DND-41 (cell line): ENCODE data around the gene METTL9.

Source experiments
- ATAC-seq: fragments of 200-7000 bp; cut with Tn5 transposase; 3 replicates; pipeline ENCODE4 v1.9.1; 2021; ENCODE audit warnings: low read depth; ENCODE audit not compliant: insufficient read depth
- DNase-seq: peaks from one replicate; pipeline ENCODE4 v3.0.0-alpha.2; 2020
- H2AFZ ChIP-seq: 2 replicates; pipeline ENCODE4 v1.6.0; 2012; ENCODE audit warnings: low read depth, low read length
- H3K27ac ChIP-seq: 2 replicates; pipeline ENCODE4 v1.5.1; 2012; ENCODE audit warnings: low read length, inconsistent platforms
- H3K27me3 ChIP-seq: fragments of 200-600 bp; sonication (generic); 2 replicates; pipeline ENCODE4 v1.6.0; 2012; ENCODE audit warnings: low read length, mild to moderate bottlenecking, inconsistent platforms; ENCODE audit not compliant: insufficient read depth, poor library complexity
- H3K36me3 ChIP-seq: 2 replicates; pipeline ENCODE4 v1.5.1; 2012; ENCODE audit warnings: low read length, inconsistent platforms; ENCODE audit not compliant: insufficient read depth
- H3K4me1 ChIP-seq: 2 replicates; pipeline ENCODE4 v1.5.1; 2012; ENCODE audit warnings: mild to moderate bottlenecking, low read length; ENCODE audit not compliant: insufficient read depth
- H3K4me2 ChIP-seq: 2 replicates; pipeline ENCODE4 v1.6.0; 2012; ENCODE audit warnings: mild to moderate bottlenecking, moderate library complexity, low read length, inconsistent platforms; ENCODE audit not compliant: insufficient read depth
- H3K4me3 ChIP-seq, 2 experiments: fragments of 200-600 bp in 1 of 2; shearing (Covaris generic) in 1 of 2; 2 replicates each; pipeline ENCODE4 v1.5.1; 2012 to 2016; ENCODE audit warnings: inconsistent platforms in 2 of 2, low read length in 2 of 2, mild to moderate bottlenecking in 2 of 2, low read depth in 1 of 2, moderate library complexity in 1 of 2
- H3K79me2 ChIP-seq: 2 replicates; pipeline ENCODE4 v1.6.0; 2012; ENCODE audit warnings: low read length, inconsistent platforms; ENCODE audit not compliant: insufficient read depth
- H3K9ac ChIP-seq: 2 replicates; pipeline ENCODE4 v1.6.0; 2012; ENCODE audit warnings: low read depth, mild to moderate bottlenecking, inconsistent platforms, low read length, moderate library complexity
- H3K9me3 ChIP-seq: 2 replicates; pipeline ENCODE4 v1.5.1; 2012; ENCODE audit warnings: low read length, moderate library complexity, mild to moderate bottlenecking, inconsistent platforms; ENCODE audit not compliant: insufficient read depth, severe bottlenecking
- H4K20me1 ChIP-seq: 2 replicates; pipeline ENCODE4 v1.6.0; 2012; ENCODE audit warnings: low read length; ENCODE audit not compliant: insufficient read depth
- EZH2 ChIP-seq: IDR thresholded peaks from 3 replicates; pipeline ENCODE4 v1.6.1; 2012; ENCODE audit warnings: borderline replicate concordance, low read depth, mild to moderate bottlenecking, moderate library complexity, low read length, inconsistent platforms; ENCODE audit not compliant: severe bottlenecking
- TF ChIP-seq, protein P1 (sequence below): IDR thresholded peaks from 2 replicates; pipeline ENCODE4 v1.5.1; 2012; ENCODE audit warnings: borderline replicate concordance, low read length, moderate library complexity, mild to moderate bottlenecking; ENCODE audit not compliant: poor library complexity, severe bottlenecking; ENCODE audit errors: extremely low read depth

Gene METTL9

DNA sequence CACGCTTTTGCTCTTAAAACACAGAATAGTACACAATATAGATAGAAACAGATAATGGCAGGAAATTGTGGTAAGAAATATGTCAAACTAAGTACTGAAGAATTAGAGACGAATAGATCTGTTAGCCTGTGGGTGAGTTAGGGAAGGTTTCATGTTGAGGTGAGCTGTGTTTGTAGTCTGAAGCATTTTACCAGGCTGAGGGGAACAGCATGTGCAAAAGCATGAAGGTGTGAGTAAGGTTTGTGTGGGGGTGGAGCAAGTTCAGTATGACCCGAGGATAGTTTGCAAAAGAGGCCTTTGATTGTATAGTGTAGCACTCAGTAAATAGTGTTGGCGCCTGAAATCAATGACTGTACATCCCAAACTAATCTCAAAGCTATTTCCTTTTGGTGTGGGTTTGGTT, 39.2 kb downstream of the METTL9 start:
- H3K27ac ChIP-seq, result no peak overlapping the region
- H3K36me3 ChIP-seq, result peaks cover 13% of the 10 kb centered on the region
- no peaks in the 10 kb centered on the region for H3K9me3 ChIP-seq
- no peak overlapping the region for H2AFZ ChIP-seq
- TF ChIP-seq EZH2, result no peak
- TF ChIP-seq, protein P1, sequence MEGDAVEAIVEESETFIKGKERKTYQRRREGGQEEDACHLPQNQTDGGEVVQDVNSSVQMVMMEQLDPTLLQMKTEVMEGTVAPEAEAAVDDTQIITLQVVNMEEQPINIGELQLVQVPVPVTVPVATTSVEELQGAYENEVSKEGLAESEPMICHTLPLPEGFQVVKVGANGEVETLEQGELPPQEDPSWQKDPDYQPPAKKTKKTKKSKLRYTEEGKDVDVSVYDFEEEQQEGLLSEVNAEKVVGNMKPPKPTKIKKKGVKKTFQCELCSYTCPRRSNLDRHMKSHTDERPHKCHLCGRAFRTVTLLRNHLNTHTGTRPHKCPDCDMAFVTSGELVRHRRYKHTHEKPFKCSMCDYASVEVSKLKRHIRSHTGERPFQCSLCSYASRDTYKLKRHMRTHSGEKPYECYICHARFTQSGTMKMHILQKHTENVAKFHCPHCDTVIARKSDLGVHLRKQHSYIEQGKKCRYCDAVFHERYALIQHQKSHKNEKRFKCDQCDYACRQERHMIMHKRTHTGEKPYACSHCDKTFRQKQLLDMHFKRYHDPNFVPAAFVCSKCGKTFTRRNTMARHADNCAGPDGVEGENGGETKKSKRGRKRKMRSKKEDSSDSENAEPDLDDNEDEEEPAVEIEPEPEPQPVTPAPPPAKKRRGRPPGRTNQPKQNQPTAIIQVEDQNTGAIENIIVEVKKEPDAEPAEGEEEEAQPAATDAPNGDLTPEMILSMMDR, result no peak
- no peak overlapping the region for H3K4me3 ChIP-seq
- H3K27me3 ChIP-seq, result no peaks in the 10 kb centered on the region
- no peaks in the 10 kb centered on the region; the same call in 1 of the 2 replicates for H4K20me1 ChIP-seq
- H3K79me2 ChIP-seq, result peaks cover 15% of the 10 kb centered on the region; the same call in 1 of the 2 replicates
- ATAC-seq (0 out of 3 replicates have a peak, but pooled peaks have one; percentile 27), DNase-seq (no peak)
- H3K4me2 ChIP-seq, result no peak overlapping the region
- no peak overlapping the region for H3K9ac ChIP-seq
- H3K4me1 ChIP-seq, result no peaks in the 10 kb centered on the region; the same call in 1 of the 2 replicates

DNA sequence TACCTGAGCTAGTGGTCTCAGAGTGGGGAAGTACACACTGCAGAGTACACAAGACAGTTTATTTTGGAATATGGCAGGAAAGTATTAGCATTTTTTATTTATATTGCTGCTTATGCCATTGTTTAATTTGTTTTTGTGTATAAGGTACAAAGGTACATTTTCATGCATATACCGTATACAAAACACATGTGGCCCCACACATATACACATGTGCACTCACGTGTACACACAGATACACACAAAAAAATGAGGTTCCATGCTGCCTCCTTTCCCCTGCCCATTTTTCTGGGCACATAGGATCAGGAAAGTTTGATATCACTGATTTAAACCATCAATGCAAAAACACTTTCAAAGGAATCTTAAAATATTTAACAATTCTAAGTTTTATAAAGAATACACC, 40.1 kb downstream of the METTL9 start:
- no peak for DNase-seq
- no peak for ATAC-seq
- Histone ChIP-seq H3K27ac (no peak overlapping the region), H2AFZ (no peak overlapping the region), H3K27me3 (no peaks in the 10 kb centered on the region), H3K79me2 (peaks cover 22% of the 10 kb centered on the region), H3K4me2 (no peak overlapping the region), H3K9ac (no peak overlapping the region), H3K4me3 (no peak overlapping the region), H3K36me3 (peaks cover 6% of the 10 kb centered on the region), H3K4me1 (peaks cover 9% of the 10 kb centered on the region), H3K9me3 (no peaks in the 10 kb centered on the region), H4K20me1 (no peaks in the 10 kb centered on the region; the same call in 1 of the 2 replicates)
- TF ChIP-seq, protein P1, result no peak
- no peak for TF ChIP-seq EZH2

DNA sequence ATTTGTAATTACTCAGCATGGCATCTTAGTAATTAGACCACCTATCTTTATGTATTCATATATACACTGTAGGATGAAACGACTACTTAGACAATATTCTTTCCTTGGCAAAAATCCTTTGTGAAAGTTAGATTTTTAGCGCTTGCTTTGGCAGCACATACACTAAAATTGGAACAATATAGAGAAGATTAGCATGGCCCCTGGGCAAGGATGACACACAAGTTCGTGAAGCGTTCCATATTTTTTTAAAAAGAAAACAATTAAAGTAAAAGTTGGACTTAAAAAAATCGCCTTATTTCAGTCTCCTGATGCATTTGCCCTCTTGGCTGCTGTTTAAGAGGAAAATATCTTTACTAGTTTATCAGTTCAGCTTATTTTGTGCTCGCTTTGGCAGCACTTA, 42.5 kb downstream of the METTL9 start:
- TF ChIP-seq EZH2, result no peak
- TF ChIP-seq, protein P1, result no peak
- Histone ChIP-seq H3K9ac (no peak overlapping the region), H3K27me3 (no peaks in the 10 kb centered on the region), H3K4me2 (no peak overlapping the region), H3K79me2 (peaks cover 40% of the 10 kb centered on the region), H3K9me3 (no peaks in the 10 kb centered on the region), H3K27ac (no peak overlapping the region), H3K4me1 (peaks cover 31% of the 10 kb centered on the region), H4K20me1 (no peaks in the 10 kb centered on the region; the same call in 1 of the 2 replicates), H2AFZ (no peak overlapping the region), H3K36me3 (peaks cover 10% of the 10 kb centered on the region), H3K4me3 (no peak overlapping the region)
- ATAC-seq (no peak), DNase-seq (no peak)

DNA sequence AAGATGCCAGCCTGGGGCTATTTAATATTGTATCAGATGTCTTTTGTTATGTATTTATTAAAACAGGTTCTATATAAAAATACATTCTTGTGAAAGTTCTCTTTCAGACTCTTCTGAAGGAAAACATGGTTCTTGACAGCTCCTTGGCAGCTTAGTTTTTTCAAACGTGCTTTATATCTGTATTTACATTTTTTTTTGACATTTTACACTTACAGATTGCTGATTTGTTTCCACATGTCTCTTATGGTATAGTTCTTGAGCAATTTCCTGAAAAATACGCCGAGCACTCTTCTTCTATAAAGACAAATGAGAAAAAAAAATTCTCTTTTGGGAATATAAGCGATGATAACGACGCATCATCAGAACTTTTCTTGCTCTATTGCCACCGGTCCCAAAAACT, 43.5 kb downstream of the METTL9 start:
- H3K27ac ChIP-seq, result no peak overlapping the region
- H3K4me1 ChIP-seq, result peaks cover 40% of the 10 kb centered on the region
- no peaks in the 10 kb centered on the region for H3K27me3 ChIP-seq

More for the DNA sequence above, 43.5 kb downstream of the METTL9 start:
- Histone ChIP-seq H3K36me3 (peaks cover 14% of the 10 kb centered on the region; the same call in 1 of the 2 replicates), H3K9me3 (no peaks in the 10 kb centered on the region), H3K9ac (no peak overlapping the region), H4K20me1 (no peaks in the 10 kb centered on the region; the same call in 1 of the 2 replicates), H2AFZ (no peak overlapping the region), H3K4me3 (no peak overlapping the region), H3K4me2 (no peak overlapping the region), H3K79me2 (peaks cover 50% of the 10 kb centered on the region)
- no peak for DNase-seq
- ATAC-seq, result no peak
- TF ChIP-seq, protein P1, result no peak
- TF ChIP-seq EZH2, result no peak
